ENCODE data around the gene KAZN. TPM values are rescaled to one million over a fixed set of nuclear protein-coding genes. Genes with fewer than 3 reads are reported as not detected.

Gene KAZN
- total and polyA plus RNA-seq, 4 experiments from 2014 or later, result 0.08 to 0.47 TPM; not detected in 2

DNA sequence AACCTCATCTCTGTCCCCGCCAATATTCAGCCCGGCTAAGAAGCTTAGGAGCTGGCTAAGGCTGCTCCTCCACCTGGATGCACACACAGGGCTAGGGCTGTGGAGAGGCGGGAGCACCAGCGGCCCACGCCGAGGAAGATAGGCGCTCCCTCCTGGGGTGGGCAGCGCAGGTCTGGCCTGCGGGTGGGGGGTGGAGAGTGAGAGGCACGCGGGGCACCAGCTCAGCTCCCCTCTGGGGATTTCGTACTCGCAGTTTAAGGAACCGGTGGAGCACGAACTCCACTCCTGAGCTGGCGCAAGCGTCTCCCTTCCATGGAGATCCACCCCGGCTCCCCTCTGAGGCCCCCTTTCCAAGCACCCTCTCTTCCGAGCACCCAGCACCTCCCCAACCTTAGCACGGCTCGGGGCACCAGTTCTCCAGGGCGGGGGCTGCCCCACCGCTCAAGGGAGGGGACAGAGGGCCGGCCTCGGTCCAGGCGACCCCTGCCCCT, 433 bp upstream of the KAZN start:
- H3K9me3 ChIP-seq (ENCODE audit: control insufficient read depth in 1 of 2, low read length in 2 of 2), result no peaks in the 10 kb centered on the region
- no peak for DNase-seq
- intact Hi-C loops (cut with micrococcal nuclease), result no loop called here
- Mint-ChIP-seq H3K4me1 (peaks cover 0 to 5% (median 0%) of the 10 kb centered on the region in 4 donors), H3K36me3 (no peaks in the 10 kb centered on the region), H3K27me3 (peaks cover 33 to 47% of the 10 kb centered on the region in 2 donors), H3K4me3 (no peak overlapping the region), H3K27ac (peak overlapping the region in 1 of 7 donors; percentile 38), H3K9me3 (peaks cover 0 to 2% (median 0%) of the 10 kb centered on the region in 8 donors)
- no peak overlapping the region for H3K27ac ChIP-seq (ENCODE audit: low read depth, low read length)
- H3K4me1 ChIP-seq (ENCODE audit: insufficient read depth, low read length), result no peaks in the 10 kb centered on the region
- H3K4me3 ChIP-seq (ENCODE audit: low read length in 2 of 2), result no peak overlapping the region
- H3K27me3 ChIP-seq (ENCODE audit: insufficient read depth, low read length), result peaks cover 17% of the 10 kb centered on the region
- ChIA-PET POLR2A (ENCODE audit: partially characterized antibody) (no interaction called here), CTCF (ENCODE audit: partially characterized antibody) (no interaction called here)
- H3K36me3 ChIP-seq (ENCODE audit: insufficient read depth, low read length), result no peaks in the 10 kb centered on the region

DNA sequence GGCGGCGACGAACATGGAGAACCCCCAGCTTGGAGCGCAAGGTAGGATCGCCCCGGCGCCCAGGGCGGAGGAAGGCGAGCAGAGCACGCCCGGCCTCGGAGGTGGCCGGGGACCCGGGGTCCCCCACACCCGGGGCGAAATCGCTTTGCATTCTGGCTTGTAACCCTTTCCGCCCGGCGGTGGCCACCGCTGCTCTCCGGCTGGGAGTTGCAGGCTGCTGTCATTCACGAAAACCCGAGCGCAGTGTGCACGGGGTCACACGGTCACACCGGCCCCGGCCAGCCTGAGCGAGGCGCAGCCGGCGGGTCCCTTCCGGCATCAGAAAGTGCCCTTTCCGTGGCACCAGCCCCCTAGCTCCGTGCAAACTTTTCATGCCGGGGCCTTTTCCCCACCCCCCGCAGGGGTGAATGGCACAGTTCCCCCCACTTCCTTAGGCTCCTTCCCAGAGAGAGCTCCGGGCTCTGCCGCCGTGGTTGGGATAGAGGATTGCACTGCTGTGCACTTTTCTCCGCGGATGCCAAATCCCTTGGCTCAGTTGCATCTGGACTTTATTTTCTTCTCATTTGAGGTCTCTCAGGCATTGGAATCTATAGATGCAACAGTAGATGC, 802 bp downstream of the KAZN start:
- POLR2A ChIA-PET (ENCODE audit: partially characterized antibody), result no interaction called here
- Histone ChIP-seq H3K9me3 (ENCODE audit: control insufficient read depth in 1 of 2, low read length in 2 of 2) (no peaks in the 10 kb centered on the region), H3K27me3 (ENCODE audit: insufficient read depth, low read length) (peaks cover 17% of the 10 kb centered on the region), H3K36me3 (ENCODE audit: insufficient read depth, low read length) (no peaks in the 10 kb centered on the region), H3K27ac (ENCODE audit: low read depth, low read length) (no peak overlapping the region), H3K4me1 (ENCODE audit: insufficient read depth, low read length) (no peaks in the 10 kb centered on the region), H3K4me3 (ENCODE audit: low read length in 2 of 2) (no peak overlapping the region)
- Mint-ChIP-seq H3K36me3 (no peaks in the 10 kb centered on the region), H3K4me1 (peaks cover 0 to 5% (median 0%) of the 10 kb centered on the region in 4 donors), H3K27ac (no peak overlapping the region), H3K27me3 (peaks cover 35 to 47% of the 10 kb centered on the region in 2 donors), H3K9me3 (peaks cover 0 to 2% (median 0%) of the 10 kb centered on the region in 8 donors), H3K4me3 (peak overlapping the region in 1 of 8 donors; percentile 31)
- DNase-seq, result no peak
- intact Hi-C loops (cut with micrococcal nuclease), result no loop called here
- CTCF ChIA-PET (ENCODE audit: partially characterized antibody), result no interaction called here

- POLR2A ChIA-PET (ENCODE audit: partially characterized antibody), result no interaction called here
- DNase-seq, result no peak
- H3K9me3 Mint-ChIP-seq, result peaks cover 0 to 2% (median 0%) of the 10 kb centered on the region in 8 donors
- Histone ChIP-seq H3K27me3 (ENCODE audit: insufficient read depth, low read length) (peaks cover 17% of the 10 kb centered on the region), H3K27ac (ENCODE audit: low read depth, low read length) (no peak overlapping the region), H3K4me1 (ENCODE audit: insufficient read depth, low read length) (no peaks in the 10 kb centered on the region), H3K36me3 (ENCODE audit: insufficient read depth, low read length) (no peaks in the 10 kb centered on the region), H3K9me3 (ENCODE audit: control insufficient read depth in 1 of 2, low read length in 2 of 2) (no peaks in the 10 kb centered on the region), H3K4me3 (ENCODE audit: low read length in 2 of 2) (no peak overlapping the region)
- CTCF ChIA-PET (ENCODE audit: partially characterized antibody), result no interaction called here
- H3K27ac Mint-ChIP-seq, result no peak overlapping the region
- H3K27me3 Mint-ChIP-seq, result peaks cover 35 to 47% of the 10 kb centered on the region in 2 donors
- no peak overlapping the region for H3K4me3 Mint-ChIP-seq
- H3K36me3 Mint-ChIP-seq, result no peaks in the 10 kb centered on the region
- H3K4me1 Mint-ChIP-seq, result peaks cover 0 to 5% (median 0%) of the 10 kb centered on the region in 4 donors
- intact Hi-C loops (cut with micrococcal nuclease), result no loop called here
These were observed 1.3 kb downstream of the KAZN start for GRCh38 chr1:14599800-14600199.

DNA sequence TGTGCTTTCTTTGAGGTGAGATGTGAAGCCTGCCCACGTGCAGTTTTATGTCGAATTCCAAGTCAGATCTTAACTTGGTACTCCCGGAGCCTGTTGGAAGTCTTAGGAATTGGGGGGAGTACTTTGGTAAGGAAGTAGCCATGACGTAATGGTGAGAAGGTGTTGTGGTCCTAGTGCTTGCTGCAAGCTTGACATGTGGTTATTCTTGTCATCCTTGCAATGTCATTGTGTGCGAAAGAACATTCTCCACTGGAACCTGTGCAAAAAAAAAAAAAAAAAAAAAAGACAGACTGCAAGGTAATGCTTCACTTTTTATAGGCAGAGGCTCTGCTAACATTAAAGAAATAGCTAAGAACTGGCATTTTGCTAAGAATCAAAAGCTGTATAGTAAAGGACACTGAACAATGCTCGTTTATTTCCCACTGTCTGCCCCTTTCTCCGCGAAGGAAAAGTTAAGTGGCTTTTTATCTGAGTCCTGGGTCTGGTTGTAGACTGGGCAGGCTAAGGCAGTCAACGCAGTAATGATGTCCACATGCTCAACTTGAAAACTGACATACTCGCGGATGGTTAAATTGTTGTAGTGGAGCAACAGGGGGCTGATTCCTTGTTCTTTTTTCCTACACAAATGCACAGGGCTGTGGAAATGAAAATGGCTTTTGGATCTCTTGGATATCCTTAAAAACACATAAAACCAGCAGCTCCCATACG, 2.1 kb downstream of the KAZN start:
- Mint-ChIP-seq H3K4me3 (no peak overlapping the region), H3K36me3 (no peaks in the 10 kb centered on the region), H3K9me3 (peaks cover 0 to 2% (median 0%) of the 10 kb centered on the region in 8 donors), H3K4me1 (peaks cover 0 to 5% (median 0%) of the 10 kb centered on the region in 4 donors), H3K27me3 (peaks cover 36 to 47% of the 10 kb centered on the region in 2 donors), H3K27ac (no peak overlapping the region)
- Histone ChIP-seq H3K27me3 (ENCODE audit: insufficient read depth, low read length) (peaks cover 17% of the 10 kb centered on the region), H3K36me3 (ENCODE audit: insufficient read depth, low read length) (no peaks in the 10 kb centered on the region), H3K27ac (ENCODE audit: low read depth, low read length) (no peak overlapping the region), H3K9me3 (ENCODE audit: control insufficient read depth in 1 of 2, low read length in 2 of 2) (no peaks in the 10 kb centered on the region), H3K4me1 (ENCODE audit: insufficient read depth, low read length) (no peaks in the 10 kb centered on the region), H3K4me3 (ENCODE audit: low read length in 2 of 2) (no peak overlapping the region)
- CTCF ChIA-PET (ENCODE audit: partially characterized antibody), result interaction anchor here (0.6 kb wide), 1 partner anchor 8 kb away, joined by 4 read pairs; no protein-coding TSS in a partner anchor
- no peak for DNase-seq
- intact Hi-C loops (cut with micrococcal nuclease), result no loop called here
- POLR2A ChIA-PET (ENCODE audit: partially characterized antibody), result no interaction called here

DNA sequence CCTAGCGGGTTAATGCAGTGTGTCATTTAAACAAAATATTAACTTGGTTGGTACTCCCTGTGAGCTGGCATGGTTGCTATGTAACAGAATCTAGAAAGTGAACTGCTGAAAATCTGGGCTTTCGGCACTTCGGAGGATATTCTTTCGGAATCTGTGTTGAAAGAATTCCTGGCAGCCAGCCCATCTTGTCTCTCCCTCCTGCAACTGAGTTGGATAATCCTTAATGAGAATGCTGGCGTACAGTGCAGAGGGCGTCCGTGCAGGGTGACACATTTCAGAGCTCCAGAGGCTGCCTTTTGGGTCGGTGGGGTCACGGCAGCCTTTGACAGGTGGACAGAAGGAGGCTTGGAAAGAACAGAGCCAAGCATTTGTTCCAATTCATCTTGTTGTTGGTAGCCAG, 3.7 kb downstream of the KAZN start:
- Histone ChIP-seq H3K27me3 (ENCODE audit: insufficient read depth, low read length) (peaks cover 17% of the 10 kb centered on the region), H3K9me3 (ENCODE audit: control insufficient read depth in 1 of 2, low read length in 2 of 2) (no peaks in the 10 kb centered on the region), H3K4me3 (ENCODE audit: low read length in 2 of 2) (no peak overlapping the region), H3K27ac (ENCODE audit: low read depth, low read length) (no peak overlapping the region), H3K36me3 (ENCODE audit: insufficient read depth, low read length) (no peaks in the 10 kb centered on the region), H3K4me1 (ENCODE audit: insufficient read depth, low read length) (no peaks in the 10 kb centered on the region)
- H3K27ac Mint-ChIP-seq, result no peak overlapping the region
- peaks cover 34 to 37% of the 10 kb centered on the region in 2 donors for H3K27me3 Mint-ChIP-seq
- ChIA-PET POLR2A (ENCODE audit: partially characterized antibody) (no interaction called here), CTCF (ENCODE audit: partially characterized antibody) (no interaction called here)
- H3K9me3 Mint-ChIP-seq, result peaks cover 0 to 2% (median 0%) of the 10 kb centered on the region in 8 donors
- H3K4me1 Mint-ChIP-seq, result peaks cover 0 to 1% (median 0%) of the 10 kb centered on the region in 4 donors
- no peak for DNase-seq
- no peaks in the 10 kb centered on the region for H3K36me3 Mint-ChIP-seq
- H3K4me3 Mint-ChIP-seq, result no peak overlapping the region
- intact Hi-C loops (cut with micrococcal nuclease), result no loop called here

- CTCF ChIA-PET (ENCODE audit: partially characterized antibody), result no interaction called here
- Histone ChIP-seq H3K36me3 (ENCODE audit: insufficient read depth, low read length) (no peaks in the 10 kb centered on the region), H3K27me3 (ENCODE audit: insufficient read depth, low read length) (peaks cover 13% of the 10 kb centered on the region), H3K9me3 (ENCODE audit: control insufficient read depth in 1 of 2, low read length in 2 of 2) (no peaks in the 10 kb centered on the region), H3K4me3 (ENCODE audit: low read length in 2 of 2) (no peak overlapping the region), H3K27ac (ENCODE audit: low read depth, low read length) (no peak overlapping the region), H3K4me1 (ENCODE audit: insufficient read depth, low read length) (no peaks in the 10 kb centered on the region)
- POLR2A ChIA-PET (ENCODE audit: partially characterized antibody), result no interaction called here
- Mint-ChIP-seq H3K36me3 (no peaks in the 10 kb centered on the region), H3K4me1 (no peaks in the 10 kb centered on the region), H3K27ac (no peak overlapping the region), H3K27me3 (peaks cover 29 to 34% of the 10 kb centered on the region in 2 donors), H3K9me3 (peaks cover 0 to 2% (median 0%) of the 10 kb centered on the region in 8 donors), H3K4me3 (no peak overlapping the region)
- no peak for DNase-seq
- intact Hi-C loops (cut with micrococcal nuclease), result no loop called here
These were observed 5.2 kb downstream of the KAZN start for GRCh38 chr1:14603645-14604044.

DNA sequence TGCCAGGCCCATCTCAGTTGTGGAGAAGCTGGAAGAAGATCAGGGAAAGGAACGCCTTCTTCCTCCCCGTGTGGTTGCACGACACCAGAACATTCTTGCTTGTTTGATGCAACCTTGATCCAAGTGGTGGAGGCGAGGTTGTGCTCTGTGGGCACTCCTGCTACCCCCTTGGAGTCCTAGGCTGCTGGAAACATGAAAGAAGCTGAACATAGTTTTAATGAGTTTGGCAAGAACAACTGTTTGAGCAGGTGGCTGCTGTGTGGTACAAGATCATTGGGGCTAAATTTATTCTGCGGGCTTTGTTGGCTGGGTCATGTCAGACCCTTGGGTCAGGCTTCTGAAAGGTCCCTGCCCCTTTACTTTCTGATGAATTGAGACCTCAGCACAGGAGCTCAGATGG, 5.9 kb downstream of the KAZN start:
- H3K4me1 Mint-ChIP-seq, result no peaks in the 10 kb centered on the region
- DNase-seq, result no peak
- Histone ChIP-seq H3K27me3 (ENCODE audit: insufficient read depth, low read length) (peaks cover 13% of the 10 kb centered on the region), H3K4me3 (ENCODE audit: low read length in 2 of 2) (no peak overlapping the region), H3K36me3 (ENCODE audit: insufficient read depth, low read length) (no peaks in the 10 kb centered on the region), H3K4me1 (ENCODE audit: insufficient read depth, low read length) (no peaks in the 10 kb centered on the region), H3K27ac (ENCODE audit: low read depth, low read length) (no peak overlapping the region), H3K9me3 (ENCODE audit: control insufficient read depth in 1 of 2, low read length in 2 of 2) (no peaks in the 10 kb centered on the region)
- intact Hi-C loops (cut with micrococcal nuclease), result no loop called here
- peaks cover 0 to 2% (median 0%) of the 10 kb centered on the region in 8 donors for H3K9me3 Mint-ChIP-seq
- H3K36me3 Mint-ChIP-seq, result no peaks in the 10 kb centered on the region
- no peak overlapping the region for H3K27ac Mint-ChIP-seq
- CTCF ChIA-PET (ENCODE audit: partially characterized antibody), result no interaction called here
- no peak overlapping the region for H3K4me3 Mint-ChIP-seq
- H3K27me3 Mint-ChIP-seq, result peaks cover 29 to 33% of the 10 kb centered on the region in 2 donors
- POLR2A ChIA-PET (ENCODE audit: partially characterized antibody), result no interaction called here
